HCT116 (cell line): ENCODE results near the gene HNF4A.

Experiments used
- CEBPB ChIP-seq: IDR thresholded peaks from 2 replicates; pipeline ENCODE4 v1.6.1; 2012; ENCODE audit warnings: low read depth
- EGR1 ChIP-seq: IDR thresholded peaks from 2 replicates; pipeline ENCODE4 v1.6.1; 2012; ENCODE audit warnings: low read depth
- EZH2 ChIP-seq: fragments of 200-600 bp; sonication (generic); IDR thresholded peaks from 2 replicates; pipeline ENCODE4 v1.6.1; 2017; ENCODE audit warnings: antibody characterized with exemption, mixed run types
- EZH2phosphoT487 ChIP-seq: fragments of 200-600 bp; IDR thresholded peaks from 2 replicates; pipeline ENCODE4 v1.6.1; 2018; ENCODE audit warnings: antibody characterized with exemption, borderline replicate concordance
- MAX ChIP-seq: IDR thresholded peaks from 2 replicates; pipeline ENCODE4 v1.6.1; 2012
- POLR2A ChIP-seq: IDR thresholded peaks from 2 replicates; pipeline ENCODE4 v1.7.0; 2011; ENCODE audit warnings: borderline replicate concordance; ENCODE audit not compliant: insufficient read depth, insufficient read length; ENCODE audit errors: extremely low read depth
- POLR2AphosphoS5 ChIP-seq: IDR thresholded peaks from 2 replicates; pipeline ENCODE4 v1.6.1; 2011; ENCODE audit warnings: mild to moderate bottlenecking, low read depth, low read length, moderate library complexity
- RAD21 ChIP-seq: IDR thresholded peaks from 2 replicates; pipeline ENCODE4 v1.6.1; 2012; ENCODE audit warnings: low read depth, mild to moderate bottlenecking
- REST ChIP-seq: IDR thresholded peaks from 2 replicates; pipeline ENCODE4 v1.6.1; 2012; ENCODE audit warnings: low read depth
- SP1 ChIP-seq: IDR thresholded peaks from 2 replicates; pipeline ENCODE4 v1.6.1; 2012; ENCODE audit warnings: low read depth
- ZFX ChIP-seq: fragments of 450-650 bp; IDR thresholded peaks from 2 replicates; pipeline ENCODE4 v1.6.1; 2017
- TF ChIP-seq, protein P1 (sequence below), 3 experiments: fragments of 200-600 bp in 1 of 3; sonication (generic) in 1 of 3; IDR thresholded peaks in 2 of 3; conservative IDR thresholded peaks in 1 of 3; 2 replicates each; pipeline ENCODE4 v1.5.1; 2012 to 2017; ENCODE audit warnings: low read depth in 2 of 3, low read length in 2 of 3, antibody characterized with exemption in 1 of 3, borderline replicate concordance in 1 of 3, control low read depth in 1 of 3, mild to moderate bottlenecking in 1 of 3, mixed read lengths in 1 of 3, mixed run types in 1 of 3, moderate library complexity in 1 of 3; ENCODE audit not compliant: insufficient read depth in 1 of 3

DNA sequence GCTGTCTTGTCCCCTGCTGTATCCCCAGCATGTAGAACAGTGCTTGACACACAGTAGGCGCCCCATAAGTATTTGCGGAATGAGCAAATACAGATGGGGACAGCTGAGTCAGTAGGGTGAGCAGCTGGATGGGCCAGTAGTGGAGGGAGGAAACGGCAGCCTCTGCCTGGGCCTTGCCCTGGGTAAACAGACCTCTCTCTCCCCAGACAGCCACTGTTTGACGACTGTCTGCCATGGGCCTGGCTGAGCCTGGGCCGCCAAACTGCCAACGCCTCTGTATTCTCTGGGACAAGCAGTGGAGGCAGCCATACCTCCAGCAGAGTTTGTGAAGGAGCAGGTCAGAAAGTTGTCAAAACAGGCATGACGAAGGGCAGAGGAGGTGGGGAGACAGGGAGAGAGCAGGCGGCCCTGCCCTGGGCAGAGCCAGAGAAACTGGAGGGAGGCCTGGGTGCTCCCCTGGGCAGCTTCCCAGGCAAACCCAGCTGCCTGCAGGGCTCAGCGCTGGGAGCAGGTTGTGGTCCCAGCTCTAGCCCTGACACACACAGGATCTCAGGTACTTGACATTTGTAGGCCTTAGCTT, 15.2 kb downstream of the HNF4A start:
- TF ChIP-seq SP1 (no peak), POLR2A (no peak), EZH2phosphoT487 (no peak), ZFX (no peak), EZH2 (no peak), MAX (no peak), POLR2AphosphoS5 (no peak), EGR1 (no peak), RAD21 (no peak), CEBPB (no peak), REST (no peak)
- TF ChIP-seq, protein P1, sequence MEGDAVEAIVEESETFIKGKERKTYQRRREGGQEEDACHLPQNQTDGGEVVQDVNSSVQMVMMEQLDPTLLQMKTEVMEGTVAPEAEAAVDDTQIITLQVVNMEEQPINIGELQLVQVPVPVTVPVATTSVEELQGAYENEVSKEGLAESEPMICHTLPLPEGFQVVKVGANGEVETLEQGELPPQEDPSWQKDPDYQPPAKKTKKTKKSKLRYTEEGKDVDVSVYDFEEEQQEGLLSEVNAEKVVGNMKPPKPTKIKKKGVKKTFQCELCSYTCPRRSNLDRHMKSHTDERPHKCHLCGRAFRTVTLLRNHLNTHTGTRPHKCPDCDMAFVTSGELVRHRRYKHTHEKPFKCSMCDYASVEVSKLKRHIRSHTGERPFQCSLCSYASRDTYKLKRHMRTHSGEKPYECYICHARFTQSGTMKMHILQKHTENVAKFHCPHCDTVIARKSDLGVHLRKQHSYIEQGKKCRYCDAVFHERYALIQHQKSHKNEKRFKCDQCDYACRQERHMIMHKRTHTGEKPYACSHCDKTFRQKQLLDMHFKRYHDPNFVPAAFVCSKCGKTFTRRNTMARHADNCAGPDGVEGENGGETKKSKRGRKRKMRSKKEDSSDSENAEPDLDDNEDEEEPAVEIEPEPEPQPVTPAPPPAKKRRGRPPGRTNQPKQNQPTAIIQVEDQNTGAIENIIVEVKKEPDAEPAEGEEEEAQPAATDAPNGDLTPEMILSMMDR (IDR thresholded peaks at IDR 0.05 in 2 of 3, conservative IDR thresholded peaks at IDR 0.05 in 1 of 3; ENCODE audit: borderline replicate concordance in 1 of 3, insufficient read depth in 1 of 3, low read depth in 2 of 3, low read length in 2 of 3): no peak
